ENCODE measurements around the gene ATP1B3.

ATP1B3 gene

GRCh38 chr3:141940194-141940776 is 63.8 kb downstream of the ATP1B3 start:
- no peaks in the 10 kb centered on the region for H3K9me3 ChIP-seq (replicated peaks; ENCODE audit: insufficient read depth, low read length)
- H3K9me2 ChIP-seq (replicated peaks; ENCODE audit: insufficient read depth, low read length) = no peaks in the 10 kb centered on the region
- H3K27me3 ChIP-seq (replicated peaks; ENCODE audit: insufficient read depth, low read length) = no peaks in the 10 kb centered on the region
- no peak overlapping the region for H3K9ac ChIP-seq (ENCODE audit: low read length)
- H4K20me1 ChIP-seq (ENCODE audit: insufficient read depth, low read length) = no peaks in the 10 kb centered on the region
- no peak overlapping the region for H2AFZ ChIP-seq (ENCODE audit: low read length)
- H3K4me1 ChIP-seq (ENCODE audit: low read length) = no peaks in the 10 kb centered on the region
- no peak for TF ChIP-seq EZH2phosphoT487 (IDR thresholded peaks at IDR 0.05; ENCODE audit: low read length)
- TF ChIP-seq CTCF (IDR thresholded peaks at IDR 0.05; ENCODE audit: low read length) = no peak
- TF ChIP-seq EZH2 (optimal IDR thresholded peaks at IDR 0.05; ENCODE audit: low read depth, low read length) = no peak
- no peak overlapping the region for H3K27ac ChIP-seq (ENCODE audit: low read length)
- H3K4me3 ChIP-seq (ENCODE audit: low read length) = no peak overlapping the region
- H3K4me2 ChIP-seq (ENCODE audit: low read depth, low read length) = no peak overlapping the region
- DNase-seq = no peak
- no peaks in the 10 kb centered on the region for H3F3A ChIP-seq (ENCODE audit: insufficient read depth, low read length)
- no peaks in the 10 kb centered on the region for H3K79me2 ChIP-seq (ENCODE audit: low read length)
- no peaks in the 10 kb centered on the region for H3K36me3 ChIP-seq (replicated peaks; ENCODE audit: insufficient read depth, low read length)

- Histone ChIP-seq H3K9me2 (replicated peaks; ENCODE audit: insufficient read depth, low read length) (no peaks in the 10 kb centered on the region), H3K27ac (ENCODE audit: low read length) (no peak overlapping the region), H3K4me1 (ENCODE audit: low read length) (no peaks in the 10 kb centered on the region), H3K4me2 (ENCODE audit: low read depth, low read length) (no peak overlapping the region), H3K4me3 (ENCODE audit: low read length) (no peak overlapping the region), H3F3A (ENCODE audit: insufficient read depth, low read length) (no peaks in the 10 kb centered on the region), H3K9ac (ENCODE audit: low read length) (no peak overlapping the region), H4K20me1 (ENCODE audit: insufficient read depth, low read length) (no peaks in the 10 kb centered on the region), H3K9me3 (replicated peaks; ENCODE audit: insufficient read depth, low read length) (no peaks in the 10 kb centered on the region), H3K27me3 (replicated peaks; ENCODE audit: insufficient read depth, low read length) (no peaks in the 10 kb centered on the region), H3K36me3 (replicated peaks; ENCODE audit: insufficient read depth, low read length) (no peaks in the 10 kb centered on the region), H2AFZ (ENCODE audit: low read length) (no peak overlapping the region), H3K79me2 (ENCODE audit: low read length) (no peaks in the 10 kb centered on the region)
- TF ChIP-seq EZH2phosphoT487 (IDR thresholded peaks at IDR 0.05; ENCODE audit: low read length) = no peak
- no peak for TF ChIP-seq EZH2 (optimal IDR thresholded peaks at IDR 0.05; ENCODE audit: low read depth, low read length)
- no peak for TF ChIP-seq CTCF (IDR thresholded peaks at IDR 0.05; ENCODE audit: low read length)
- no peak for DNase-seq
These were observed 64.7 kb downstream of the ATP1B3 start for GRCh38 chr3:141941093-141941492.

GRCh38 chr3:141942006-141942405 is 65.6 kb downstream of the ATP1B3 start:
- Histone ChIP-seq H4K20me1 (ENCODE audit: insufficient read depth, low read length) (no peaks in the 10 kb centered on the region), H3K4me2 (ENCODE audit: low read depth, low read length) (no peak overlapping the region), H3K79me2 (ENCODE audit: low read length) (no peaks in the 10 kb centered on the region), H3K4me1 (ENCODE audit: low read length) (no peaks in the 10 kb centered on the region), H3K9me3 (replicated peaks; ENCODE audit: insufficient read depth, low read length) (no peaks in the 10 kb centered on the region), H3K9ac (ENCODE audit: low read length) (no peak overlapping the region), H2AFZ (ENCODE audit: low read length) (no peak overlapping the region), H3F3A (ENCODE audit: insufficient read depth, low read length) (no peaks in the 10 kb centered on the region), H3K4me3 (ENCODE audit: low read length) (no peak overlapping the region), H3K9me2 (replicated peaks; ENCODE audit: insufficient read depth, low read length) (no peaks in the 10 kb centered on the region), H3K27me3 (replicated peaks; ENCODE audit: insufficient read depth, low read length) (no peaks in the 10 kb centered on the region), H3K36me3 (replicated peaks; ENCODE audit: insufficient read depth, low read length) (no peaks in the 10 kb centered on the region), H3K27ac (ENCODE audit: low read length) (no peak overlapping the region)
- no peak for DNase-seq
- TF ChIP-seq CTCF (IDR thresholded peaks at IDR 0.05; ENCODE audit: low read length) = no peak
- no peak for TF ChIP-seq EZH2 (optimal IDR thresholded peaks at IDR 0.05; ENCODE audit: low read depth, low read length)
- no peak for TF ChIP-seq EZH2phosphoT487 (IDR thresholded peaks at IDR 0.05; ENCODE audit: low read length)
